ENCODE measurements around the gene EIF3L.
A peak's percentile ranks its signal among the peaks of the same experiment; 100 is the strongest.

EIF3L gene

GRCh38 chr22:37927637-37927936, 78.4 kb downstream of the EIF3L start:
- no peak for DNase-seq (ENCODE audit: low spot score)

GRCh38 chr22:37929390-37929789, 80.2 kb downstream of the EIF3L start:
- DNase-seq (ENCODE audit: low spot score), result no peak

GRCh38 chr22:37930270-37930951, 81.2 kb downstream of the EIF3L start:
- peak; percentile 48 for DNase-seq (ENCODE audit: low spot score)

- DNase-seq (ENCODE audit: low spot score), result no peak
These were observed 81.8 kb downstream of the EIF3L start for GRCh38 chr22:37930952-37931440.

GRCh38 chr22:37931893-37932389, 82.7 kb downstream of the EIF3L start:
- no peak for DNase-seq (ENCODE audit: low spot score)

- no peak for DNase-seq (ENCODE audit: low spot score)
These were observed 83.2 kb downstream of the EIF3L start for GRCh38 chr22:37932401-37932800.

- DNase-seq (ENCODE audit: low spot score), result no peak
These were observed 83.8 kb downstream of the EIF3L start for GRCh38 chr22:37932821-37933578.

DNA sequence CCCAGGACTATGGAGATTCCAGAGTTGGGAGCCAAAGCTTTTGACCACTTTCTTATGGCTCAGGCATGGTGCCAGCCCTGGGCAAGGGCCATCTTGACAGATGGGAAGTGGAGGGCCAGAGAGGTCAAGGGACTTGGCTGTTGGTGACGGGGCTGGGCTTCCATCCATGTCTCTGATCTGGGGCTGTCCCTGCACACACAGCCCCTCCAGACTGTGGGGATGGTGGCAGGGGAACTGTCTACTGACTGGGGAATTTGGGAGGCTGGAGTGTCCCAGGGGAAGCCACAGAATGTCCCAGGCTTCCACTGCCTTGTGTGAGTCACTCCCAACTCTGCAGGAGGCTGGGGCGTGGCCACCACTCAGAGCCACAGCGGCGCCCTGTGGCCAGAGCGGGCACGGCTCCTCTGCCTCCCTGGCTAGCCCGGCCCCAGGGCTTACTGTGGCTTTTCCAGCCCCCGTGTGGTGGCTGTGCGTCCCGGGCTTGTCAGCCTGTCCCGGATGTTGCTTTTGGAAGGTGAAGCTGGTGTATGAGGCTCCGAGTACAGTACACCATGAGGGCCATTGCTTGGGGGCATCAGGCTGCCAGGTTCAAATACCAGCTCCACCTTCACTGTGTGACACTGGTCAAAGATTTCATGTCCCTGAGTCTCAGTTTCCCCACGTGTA, 84.6 kb downstream of the EIF3L start:
- peak; percentile 88 for DNase-seq (ENCODE audit: low spot score)
